BJ (cell line): Measurements from ENCODE around the gene LRTM2. TPM values are rescaled to one million over a fixed set of nuclear protein-coding genes. Genes with fewer than 3 reads are reported as not detected.

ENCODE experiments used
- CTCF ChIA-PET: fragments of 350-600 bp; formaldehyde crosslinking; extraction: SDS; loops from one replicate; lab custom pipeline; 2021; ENCODE audit warnings: antibody characterized with exemption, inconsistent platforms; lab: Yijun Ruan, JAX
- POLR2A ChIA-PET: fragments of 300-600 bp; sonication (Branson Sonifier 250); formaldehyde crosslinking; extraction: SDS; loops from one replicate; lab custom pipeline; 2021; ENCODE audit warnings: antibody characterized with exemption; lab: Charles Lee
- DNase-seq: peaks from one replicate; pipeline ENCODE4 v3.0.0-alpha.2; 2011; ENCODE audit warnings: low read depth
- H3K27me3 ChIP-seq: 2 replicates; pipeline ENCODE4 v1.6.0; 2011; ENCODE audit warnings: low read length; ENCODE audit not compliant: control insufficient read depth, insufficient read depth
- H3K36me3 ChIP-seq: 2 replicates; pipeline ENCODE4 v1.5.1; 2011; ENCODE audit warnings: low read length; ENCODE audit not compliant: control insufficient read depth, insufficient read depth
- H3K4me3 ChIP-seq: 2 replicates; pipeline ENCODE4 v1.5.1; 2011; ENCODE audit warnings: low read depth, mild to moderate bottlenecking, control low read depth, low read length
- polyA plus RNA-seq: library from polyadenylated mRNA; depleted of rRNA; stranded (reverse); fragments of >200 nt; gene quantifications from 2 replicates; pipeline ENCODE4 v1.2.3, GENCODE V29; 2011
- TF ChIP-seq, protein P1 (sequence below): IDR thresholded peaks from 2 replicates; pipeline ENCODE4 v1.5.1; 2011; ENCODE audit warnings: low read depth, mild to moderate bottlenecking, control low read depth, inconsistent platforms, low read length, moderate library complexity; ENCODE audit not compliant: insufficient read depth

The LRTM2 gene
- polyA plus RNA-seq, 1 experiment = not detected

DNA sequence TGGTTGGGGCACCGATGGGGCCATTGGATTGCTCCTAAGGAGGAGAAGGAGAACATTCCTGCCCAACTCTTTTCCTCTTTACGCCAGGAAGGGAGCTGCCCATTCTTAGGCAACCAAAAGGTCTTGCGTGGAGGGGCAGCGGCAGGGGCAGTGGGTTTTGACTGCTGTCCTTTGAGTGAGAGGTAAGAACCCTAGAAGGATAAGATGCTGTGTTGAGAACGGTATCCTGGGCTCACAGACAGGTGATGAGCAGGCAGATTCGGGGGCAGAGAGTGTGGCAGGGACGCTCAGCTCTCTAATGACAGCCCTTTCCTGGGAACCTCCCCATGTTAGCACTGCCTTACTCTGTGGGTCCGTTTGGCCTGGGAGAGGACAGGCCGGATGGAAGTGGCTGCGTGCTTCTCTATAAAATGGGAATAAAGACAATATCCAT, 13.2 kb downstream of the LRTM2 start:
- TF ChIP-seq, protein P1, sequence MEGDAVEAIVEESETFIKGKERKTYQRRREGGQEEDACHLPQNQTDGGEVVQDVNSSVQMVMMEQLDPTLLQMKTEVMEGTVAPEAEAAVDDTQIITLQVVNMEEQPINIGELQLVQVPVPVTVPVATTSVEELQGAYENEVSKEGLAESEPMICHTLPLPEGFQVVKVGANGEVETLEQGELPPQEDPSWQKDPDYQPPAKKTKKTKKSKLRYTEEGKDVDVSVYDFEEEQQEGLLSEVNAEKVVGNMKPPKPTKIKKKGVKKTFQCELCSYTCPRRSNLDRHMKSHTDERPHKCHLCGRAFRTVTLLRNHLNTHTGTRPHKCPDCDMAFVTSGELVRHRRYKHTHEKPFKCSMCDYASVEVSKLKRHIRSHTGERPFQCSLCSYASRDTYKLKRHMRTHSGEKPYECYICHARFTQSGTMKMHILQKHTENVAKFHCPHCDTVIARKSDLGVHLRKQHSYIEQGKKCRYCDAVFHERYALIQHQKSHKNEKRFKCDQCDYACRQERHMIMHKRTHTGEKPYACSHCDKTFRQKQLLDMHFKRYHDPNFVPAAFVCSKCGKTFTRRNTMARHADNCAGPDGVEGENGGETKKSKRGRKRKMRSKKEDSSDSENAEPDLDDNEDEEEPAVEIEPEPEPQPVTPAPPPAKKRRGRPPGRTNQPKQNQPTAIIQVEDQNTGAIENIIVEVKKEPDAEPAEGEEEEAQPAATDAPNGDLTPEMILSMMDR = no peak
- CTCF ChIA-PET = no interaction called here
- DNase-seq = no peak
- POLR2A ChIA-PET = no interaction called here
- Histone ChIP-seq H3K4me3 (no peak overlapping the region), H3K27me3 (peaks cover 8% of the 10 kb centered on the region), H3K36me3 (no peaks in the 10 kb centered on the region)

DNA sequence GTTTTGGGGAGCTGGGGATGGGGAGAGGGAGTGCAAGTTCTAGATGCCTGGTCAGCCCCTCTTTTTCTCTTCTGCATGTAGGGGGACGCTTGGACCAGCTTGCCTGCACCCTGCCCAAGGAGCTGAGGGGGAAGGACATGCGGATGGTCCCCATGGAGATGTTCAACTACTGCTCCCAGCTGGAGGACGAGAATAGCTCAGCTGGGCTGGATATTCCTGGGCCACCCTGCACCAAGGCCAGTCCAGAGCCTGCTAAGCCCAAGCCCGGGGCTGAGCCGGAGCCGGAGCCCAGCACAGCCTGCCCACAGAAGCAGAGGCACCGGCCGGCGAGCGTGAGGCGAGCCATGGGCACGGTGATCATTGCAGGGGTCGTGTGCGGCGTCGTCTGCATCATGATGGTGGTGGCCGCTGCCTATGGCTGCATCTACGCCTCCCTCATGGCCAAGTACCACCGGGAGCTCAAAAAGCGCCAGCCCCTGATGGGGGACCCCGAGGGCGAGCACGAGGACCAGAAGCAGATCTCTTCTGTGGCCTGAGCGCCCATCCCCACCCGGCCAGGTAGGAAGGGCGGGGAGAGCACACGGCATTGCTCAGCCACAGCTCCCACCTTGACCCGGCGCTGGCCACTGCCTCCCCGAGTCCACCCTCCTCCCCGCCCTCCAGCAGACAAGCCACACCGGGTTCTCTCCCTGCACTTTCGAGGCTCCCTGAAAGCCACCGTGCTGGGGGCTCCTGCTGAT, 14.0 kb downstream of the LRTM2 start:
- Histone ChIP-seq H3K4me3 (no peak overlapping the region), H3K36me3 (no peaks in the 10 kb centered on the region), H3K27me3 (peaks cover 8% of the 10 kb centered on the region)
- TF ChIP-seq, protein P1 = no peak
- ChIA-PET POLR2A (no interaction called here), CTCF (no interaction called here)
- DNase-seq = no peak

DNA sequence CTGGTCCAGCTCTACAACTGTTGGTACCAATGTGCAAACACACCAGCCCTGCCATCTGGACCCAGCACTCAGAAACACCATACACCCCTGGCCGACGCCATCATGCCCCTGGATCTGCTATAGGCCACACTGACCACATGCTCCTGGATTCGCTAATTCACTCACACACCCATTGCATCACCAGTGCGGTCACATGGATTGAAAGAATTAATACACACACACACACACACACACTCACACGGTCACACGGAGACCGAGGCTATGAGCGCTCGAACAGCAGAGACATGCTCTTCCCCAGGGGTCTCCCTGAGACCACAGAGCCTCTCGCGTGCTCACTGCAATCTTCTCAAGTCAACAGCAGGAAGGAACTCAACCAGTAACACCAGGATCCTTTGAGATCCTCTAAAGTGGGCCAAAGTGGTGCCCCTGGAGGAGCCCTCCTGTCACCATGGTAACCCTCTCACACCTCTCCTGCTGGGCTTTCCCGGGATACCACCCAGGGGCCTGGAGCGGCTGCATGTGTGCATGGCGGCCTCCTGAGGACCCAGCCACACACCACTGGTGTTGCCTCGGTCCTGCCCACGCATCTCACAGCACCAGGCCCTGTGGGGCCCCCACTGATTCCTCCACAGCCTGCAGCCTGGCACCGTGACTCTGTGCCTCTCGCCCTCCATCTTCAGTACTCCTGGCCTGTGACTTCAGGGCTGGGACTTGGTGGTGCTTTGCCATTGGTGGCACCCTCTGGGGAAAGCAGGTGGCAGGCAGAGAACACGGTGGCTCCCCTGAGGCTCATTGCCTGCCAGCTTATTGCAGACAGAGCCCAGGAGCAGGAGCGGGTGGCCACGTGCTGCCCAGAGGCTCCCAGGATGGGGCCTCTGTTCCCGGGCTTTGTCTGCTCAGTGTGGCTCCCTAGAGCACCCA, 15.1 kb downstream of the LRTM2 start:
- no peaks in the 10 kb centered on the region for H3K36me3 ChIP-seq
- DNase-seq = no peak
- TF ChIP-seq, protein P1 = no peak
- H3K4me3 ChIP-seq = no peak overlapping the region
- ChIA-PET POLR2A (no interaction called here), CTCF (no interaction called here)
- peaks cover 11% of the 10 kb centered on the region for H3K27me3 ChIP-seq

DNA sequence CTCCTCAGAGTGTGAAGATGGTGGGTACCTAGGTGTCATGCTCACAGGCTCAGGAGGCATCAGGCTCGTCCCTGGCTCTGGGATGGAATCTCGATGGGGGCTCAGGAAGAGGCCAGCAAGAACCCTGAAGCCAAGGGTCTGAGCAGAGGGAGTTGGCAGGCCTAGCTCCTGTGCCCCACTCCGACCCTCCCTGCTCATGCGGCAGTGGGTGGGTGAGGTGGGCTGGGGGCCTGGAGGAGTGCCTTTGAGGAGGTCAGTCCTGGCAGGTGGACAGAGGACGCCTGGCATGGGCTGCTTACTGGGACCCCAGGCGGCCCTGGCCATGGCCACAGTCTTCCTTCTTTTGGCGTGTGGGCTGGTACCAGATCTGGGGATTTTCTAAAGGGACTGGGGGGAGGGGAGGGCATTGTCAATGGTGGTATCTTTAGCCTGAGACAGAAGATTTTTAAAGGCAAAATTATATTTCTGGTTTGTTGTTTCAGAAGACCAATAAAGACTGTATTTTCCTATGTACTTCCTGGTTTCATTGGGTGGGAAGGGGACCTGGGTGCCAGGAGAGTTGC, 16.0 kb downstream of the LRTM2 start:
- TF ChIP-seq, protein P1 = no peak
- ChIA-PET CTCF (no interaction called here), POLR2A (no interaction called here)
- Histone ChIP-seq H3K36me3 (no peaks in the 10 kb centered on the region), H3K27me3 (peaks cover 18% of the 10 kb centered on the region), H3K4me3 (no peak overlapping the region)
- DNase-seq = no peak
